ENCODE measurements around the gene EME2.

DNA sequence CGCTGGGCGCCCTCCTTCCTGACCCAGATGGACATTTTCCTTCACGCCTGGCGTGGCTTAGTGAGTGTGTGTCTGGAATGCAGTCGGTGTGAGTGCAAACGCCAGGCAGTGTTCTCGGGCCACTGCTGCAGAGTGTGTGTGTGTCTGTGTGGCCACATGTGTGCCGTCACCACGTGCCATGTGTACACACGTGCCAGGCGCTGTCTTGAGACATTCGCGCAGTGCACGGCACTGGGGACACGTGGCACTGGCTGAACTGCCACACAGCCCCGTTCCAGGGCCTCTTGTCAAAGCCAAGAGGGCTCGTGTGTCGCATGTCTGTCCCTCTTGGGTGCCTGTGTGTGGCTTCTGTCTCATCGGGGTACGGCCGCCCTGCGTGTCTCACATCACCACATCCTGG, 37.8 kb upstream of the EME2 start:
- TF ChIP-seq, protein P1, sequence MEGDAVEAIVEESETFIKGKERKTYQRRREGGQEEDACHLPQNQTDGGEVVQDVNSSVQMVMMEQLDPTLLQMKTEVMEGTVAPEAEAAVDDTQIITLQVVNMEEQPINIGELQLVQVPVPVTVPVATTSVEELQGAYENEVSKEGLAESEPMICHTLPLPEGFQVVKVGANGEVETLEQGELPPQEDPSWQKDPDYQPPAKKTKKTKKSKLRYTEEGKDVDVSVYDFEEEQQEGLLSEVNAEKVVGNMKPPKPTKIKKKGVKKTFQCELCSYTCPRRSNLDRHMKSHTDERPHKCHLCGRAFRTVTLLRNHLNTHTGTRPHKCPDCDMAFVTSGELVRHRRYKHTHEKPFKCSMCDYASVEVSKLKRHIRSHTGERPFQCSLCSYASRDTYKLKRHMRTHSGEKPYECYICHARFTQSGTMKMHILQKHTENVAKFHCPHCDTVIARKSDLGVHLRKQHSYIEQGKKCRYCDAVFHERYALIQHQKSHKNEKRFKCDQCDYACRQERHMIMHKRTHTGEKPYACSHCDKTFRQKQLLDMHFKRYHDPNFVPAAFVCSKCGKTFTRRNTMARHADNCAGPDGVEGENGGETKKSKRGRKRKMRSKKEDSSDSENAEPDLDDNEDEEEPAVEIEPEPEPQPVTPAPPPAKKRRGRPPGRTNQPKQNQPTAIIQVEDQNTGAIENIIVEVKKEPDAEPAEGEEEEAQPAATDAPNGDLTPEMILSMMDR (IDR thresholded peaks at IDR 0.05; ENCODE audit: insufficient read depth, low read depth, low read length) = no peak
- TF ChIP-seq EZH2 (IDR thresholded peaks at IDR 0.05; ENCODE audit: insufficient read depth, low read length) = no peak

Measured in astrocyte (in vitro differentiated cells and primary cell).